GM23338 (cell line): Measurements from ENCODE around the gene HTR2B. TPM values are rescaled to one million over a fixed set of nuclear protein-coding genes. Genes with fewer than 3 reads are reported as not detected.

Experiments used
- ATAC-seq: fragments of 200-7000 bp; cut with Tn5 transposase; 3 replicates; pipeline ENCODE4 v1.9.1; 2020
- DNase-seq: peaks from one replicate; pipeline ENCODE4 v3.0.0-alpha.2; 2015; ENCODE audit warnings: low spot score
- H2AFZ ChIP-seq: fragments of 200-600 bp; sonication (generic); 2 replicates; pipeline ENCODE4 v1.8.0; 2016; ENCODE audit warnings: antibody characterized with exemption, mild to moderate bottlenecking, moderate library complexity
- H3F3A ChIP-seq: fragments of 200-600 bp; sonication (generic); replicated peaks from 2 replicates; pipeline ENCODE4 v1.8.0; 2017; ENCODE audit warnings: antibody characterized with exemption, mixed run types, low read depth
- H3K27ac ChIP-seq: fragments of 200-600 bp; sonication (generic); 2 replicates; pipeline ENCODE4 v1.6.1; 2016; ENCODE audit warnings: low read depth
- H3K27me3 ChIP-seq: fragments of 200-600 bp; sonication (generic); 2 replicates; pipeline ENCODE4 v1.8.0; 2016; ENCODE audit warnings: mild to moderate bottlenecking, mixed run types, moderate library complexity; ENCODE audit not compliant: insufficient read depth
- H3K36me3 ChIP-seq: fragments of 200-600 bp; sonication (generic); 2 replicates; pipeline ENCODE4 v1.8.0; 2016; ENCODE audit warnings: mild to moderate bottlenecking; ENCODE audit not compliant: insufficient read depth
- H3K4me1 ChIP-seq: fragments of 200-600 bp; sonication (generic); 2 replicates; pipeline ENCODE4 v1.8.0; 2016; ENCODE audit warnings: mild to moderate bottlenecking, moderate library complexity; ENCODE audit not compliant: insufficient read depth
- H3K4me2 ChIP-seq: fragments of 200-600 bp; sonication (generic); 2 replicates; pipeline ENCODE4 v1.7.1; 2017; ENCODE audit warnings: mixed run types
- H3K4me3 ChIP-seq: fragments of 200-600 bp; sonication (generic); 2 replicates; pipeline ENCODE4 v1.6.1; 2016; ENCODE audit warnings: mixed run types
- H3K79me2 ChIP-seq: fragments of 200-600 bp; sonication (generic); replicated peaks from 2 replicates; pipeline ENCODE4 v1.8.0; 2017; ENCODE audit warnings: mild to moderate bottlenecking; ENCODE audit not compliant: insufficient read depth
- H3K9me2 ChIP-seq: fragments of 200-600 bp; sonication (generic); 2 replicates; pipeline ENCODE4 v1.8.0; 2017; ENCODE audit not compliant: insufficient read depth
- H4K20me1 ChIP-seq: fragments of 200-600 bp; sonication (generic); replicated peaks from 2 replicates; pipeline ENCODE4 v1.8.0; 2017; ENCODE audit warnings: mild to moderate bottlenecking; ENCODE audit not compliant: insufficient read depth
- H3K27ac Mint-ChIP-seq: 2 replicates; pipeline ENCODE4 v1.8.0; 2020; ENCODE audit warnings: inconsistent platforms, mild to moderate bottlenecking, moderate library complexity, mixed read lengths
- H3K27me3 Mint-ChIP-seq: 3 replicates; pipeline ENCODE4 v1.8.0; 2022; ENCODE audit warnings: low read depth, mild to moderate bottlenecking, moderate library complexity, mixed read lengths, inconsistent platforms; ENCODE audit not compliant: insufficient read depth, poor library complexity
- H3K36me3 Mint-ChIP-seq: 3 replicates; pipeline ENCODE4 v1.8.0; 2021; ENCODE audit warnings: low read depth, mild to moderate bottlenecking, inconsistent platforms, moderate library complexity, mixed read lengths
- H3K4me1 Mint-ChIP-seq: 3 replicates; pipeline ENCODE4 v1.8.0; 2020; ENCODE audit warnings: mild to moderate bottlenecking, inconsistent platforms, mixed read lengths
- H3K4me3 Mint-ChIP-seq: 3 replicates; pipeline ENCODE4 v1.8.0; 2021; ENCODE audit warnings: moderate library complexity, mild to moderate bottlenecking, inconsistent platforms, mixed read lengths
- H3K9me3 Mint-ChIP-seq: 3 replicates; pipeline ENCODE4 v1.8.0; 2020; ENCODE audit warnings: moderate library complexity, mild to moderate bottlenecking, inconsistent platforms, mixed read lengths
- ETS1 ChIP-seq: IDR thresholded peaks from 2 replicates; pipeline ENCODE4 v1.6.1; 2016; ENCODE audit warnings: antibody characterized with exemption
- JUNB ChIP-seq: IDR thresholded peaks from one replicate; pipeline ENCODE4 v1.6.1; 2016; ENCODE audit warnings: antibody characterized with exemption; ENCODE audit not compliant: unreplicated experiment
- REST ChIP-seq: IDR thresholded peaks from one replicate; pipeline ENCODE4 v1.6.1; 2018; ENCODE audit warnings: antibody characterized with exemption; ENCODE audit not compliant: unreplicated experiment
- polyA plus RNA-seq: library from polyadenylated mRNA; unstranded; fragments of >200 nt; fragmentation: Nextera tagmentation; extraction: Ambion mirVana; gene quantifications from 2 replicates; pipeline ENCODE4 v1.2.1, GENCODE V29; 2016
- total RNA-seq: library from RNA; depleted of rRNA; stranded (reverse); fragments of >200 nt; shearing (Covaris generic); gene quantifications from 2 replicates; pipeline ENCODE4 v1.2.3, GENCODE V29; 2014

The HTR2B gene
- total and polyA plus RNA-seq, 2 experiments from 2014 or later = 0.16 TPM; not detected in 1

- no peaks in the 10 kb centered on the region for H3F3A ChIP-seq
- H3K4me3 Mint-ChIP-seq = no peak overlapping the region
- H3K27ac ChIP-seq = peak overlapping the region; percentile 59; the same call in 1 of the 2 replicates
These were observed 11.4 kb downstream of the HTR2B start for GRCh38 chr2:231113489-231113888.

GRCh38 chr2:231111987-231112386, 12.9 kb downstream of the HTR2B start:
- Mint-ChIP-seq H3K9me3 (no peaks in the 10 kb centered on the region), H3K4me1 (peaks cover 35% of the 10 kb centered on the region), H3K36me3 (peaks cover 14% of the 10 kb centered on the region), H3K27ac (no peak overlapping the region; the same call in 1 of the 2 replicates), H3K4me3 (no peak overlapping the region), H3K27me3 (peaks cover 4% of the 10 kb centered on the region)
- H2AFZ ChIP-seq = no peak overlapping the region
- no peak overlapping the region for H3K4me2 ChIP-seq
- no peaks in the 10 kb centered on the region for H3K79me2 ChIP-seq
- H3K27me3 ChIP-seq = no peaks in the 10 kb centered on the region
- peaks cover 17% of the 10 kb centered on the region for H3K4me1 ChIP-seq
- H3F3A ChIP-seq = no peaks in the 10 kb centered on the region
- no peaks in the 10 kb centered on the region for H4K20me1 ChIP-seq
- no peak overlapping the region for H3K4me3 ChIP-seq
- ATAC-seq = no peak
- no peaks in the 10 kb centered on the region for H3K36me3 ChIP-seq
- H3K9me2 ChIP-seq = no peaks in the 10 kb centered on the region
- DNase-seq = no peak
- H3K27ac ChIP-seq = 0 out of 2 replicates have a peak overlapping the region, but pooled peaks have one; percentile 8
- TF ChIP-seq REST (no peak), JUNB (no peak)

More at GRCh38 chr2:231113489-231113888, 11.4 kb downstream of the HTR2B start:
- peak; percentile 56 for DNase-seq
- Histone ChIP-seq H3K36me3 (no peaks in the 10 kb centered on the region), H3K4me2 (no peak overlapping the region), H3K27me3 (no peaks in the 10 kb centered on the region), H3K9me2 (no peaks in the 10 kb centered on the region), H4K20me1 (no peaks in the 10 kb centered on the region), H3K4me1 (peaks cover 17% of the 10 kb centered on the region), H3K4me3 (no peak overlapping the region), H2AFZ (no peak overlapping the region), H3K79me2 (no peaks in the 10 kb centered on the region)
- H3K36me3 Mint-ChIP-seq = peaks cover 13% of the 10 kb centered on the region
- no peaks in the 10 kb centered on the region for H3K9me3 Mint-ChIP-seq
- H3K4me1 Mint-ChIP-seq = peaks cover 35% of the 10 kb centered on the region
- H3K27ac Mint-ChIP-seq = no peak overlapping the region
- peak; percentile 76 for ATAC-seq
- H3K27me3 Mint-ChIP-seq = peaks cover 4% of the 10 kb centered on the region
- TF ChIP-seq REST (no peak), ETS1 (no peak)
